Measurements from ENCODE around the gene RBM19.

The RBM19 gene

GRCh38 chr12:113891739-113892520 lies 74.2 kb downstream of the RBM19 start:
- no peak for DNase-seq (ENCODE audit: extremely low spot score, insufficient read length, low read depth)
- FAIRE-seq = no peak

- DNase-seq (ENCODE audit: extremely low spot score, insufficient read length, low read depth) (no peak), FAIRE-seq (no peak)
Observed at GRCh38 chr12:113891167-113891692, 74.9 kb downstream of the RBM19 start.

- FAIRE-seq = no peak
- no peak for DNase-seq (ENCODE audit: extremely low spot score, insufficient read length, low read depth)
Observed at GRCh38 chr12:113889891-113890581, 76.1 kb downstream of the RBM19 start.

GRCh38 chr12:113889076-113889475 lies 77.0 kb downstream of the RBM19 start:
- FAIRE-seq = no peak
- no peak for DNase-seq (ENCODE audit: extremely low spot score, insufficient read length, low read depth)

GRCh38 chr12:113888435-113888834 lies 77.7 kb downstream of the RBM19 start:
- FAIRE-seq (no peak), DNase-seq (ENCODE audit: extremely low spot score, insufficient read length, low read depth) (no peak)

- FAIRE-seq = no peak
- no peak for DNase-seq (ENCODE audit: extremely low spot score, insufficient read length, low read depth)
Observed at GRCh38 chr12:113887906-113888305, 78.2 kb downstream of the RBM19 start.

GRCh38 chr12:113886721-113887120 lies 79.4 kb downstream of the RBM19 start:
- no peak for DNase-seq (ENCODE audit: extremely low spot score, insufficient read length, low read depth)
- no peak for FAIRE-seq

- FAIRE-seq = no peak
- no peak for DNase-seq (ENCODE audit: extremely low spot score, insufficient read length, low read depth)
Observed at GRCh38 chr12:113884392-113884791, 81.7 kb downstream of the RBM19 start.

- DNase-seq (ENCODE audit: extremely low spot score, insufficient read length, low read depth) = no peak
- no peak for FAIRE-seq
Observed at GRCh38 chr12:113882690-113883089, 83.4 kb downstream of the RBM19 start.

GRCh38 chr12:113880988-113881962 lies 84.8 kb downstream of the RBM19 start:
- no peak for FAIRE-seq
- no peak for DNase-seq (ENCODE audit: extremely low spot score, insufficient read length, low read depth)

GRCh38 chr12:113880326-113880725 lies 85.8 kb downstream of the RBM19 start:
- DNase-seq (ENCODE audit: extremely low spot score, insufficient read length, low read depth) = no peak
- no peak for FAIRE-seq

GRCh38 chr12:113879658-113880057 lies 86.5 kb downstream of the RBM19 start:
- FAIRE-seq (no peak), DNase-seq (ENCODE audit: extremely low spot score, insufficient read length, low read depth) (no peak)

GRCh38 chr12:113877607-113878006 lies 88.5 kb downstream of the RBM19 start:
- no peak for DNase-seq (ENCODE audit: extremely low spot score, insufficient read length, low read depth)
- FAIRE-seq = no peak

- no peak for DNase-seq (ENCODE audit: extremely low spot score, insufficient read length, low read depth)
- FAIRE-seq = no peak
Observed at GRCh38 chr12:113876160-113876559, 90.0 kb downstream of the RBM19 start.

- FAIRE-seq = no peak
- no peak for DNase-seq (ENCODE audit: extremely low spot score, insufficient read length, low read depth)
Observed at GRCh38 chr12:113875691-113876090, 90.4 kb downstream of the RBM19 start.

GRCh38 chr12:113874999-113875561 lies 91.0 kb downstream of the RBM19 start:
- DNase-seq (ENCODE audit: extremely low spot score, insufficient read length, low read depth) (no peak), FAIRE-seq (no peak)

- DNase-seq (ENCODE audit: extremely low spot score, insufficient read length, low read depth) (no peak), FAIRE-seq (no peak)
Observed at GRCh38 chr12:113874326-113874725, 91.8 kb downstream of the RBM19 start.

GRCh38 chr12:113873740-113874139 lies 92.4 kb downstream of the RBM19 start:
- FAIRE-seq (no peak), DNase-seq (ENCODE audit: extremely low spot score, insufficient read length, low read depth) (no peak)

- DNase-seq (ENCODE audit: extremely low spot score, insufficient read length, low read depth) (no peak), FAIRE-seq (no peak)
Observed at GRCh38 chr12:113870890-113871289, 95.2 kb downstream of the RBM19 start.

- FAIRE-seq (no peak), DNase-seq (ENCODE audit: extremely low spot score, insufficient read length, low read depth) (no peak)
Observed at GRCh38 chr12:113870035-113870434, 96.1 kb downstream of the RBM19 start.

All from GM18507 (cell line).